Lower leg skin (tissue), 3 donors: ENCODE results near the gene PLXNA2.

Experiments
- CTCF ChIP-seq, 3 donors: fragments of 450-650 bp; IDR thresholded peaks; one replicate each; pipeline ENCODE4 v1.5.1; 2016; ENCODE audit warnings: antibody characterized with exemption in 3 of 3, mild to moderate bottlenecking in 3 of 3, moderate library complexity in 2 of 3
- POLR2A ChIP-seq, 2 donors: fragments of 450-650 bp; IDR thresholded peaks; one replicate each; pipeline ENCODE4 v1.6.1; 2016 to 2017; ENCODE audit warnings: antibody characterized with exemption in 2 of 2, mild to moderate bottlenecking in 1 of 2, moderate library complexity in 1 of 2

- no peak for TF ChIP-seq CTCF (IDR thresholded peaks at IDR 0.05)
- no peak for TF ChIP-seq POLR2A (IDR thresholded peaks at IDR 0.05)
Measured at GRCh38 chr1:208006258-208006920, 237.8 kb downstream of the PLXNA2 start.
